Activated CD4-positive, alpha-beta T cell treated with anti-CD3 and anti-CD28 coated beads, Interleukin-2, amount 50 U/mL, for 1 hour (primary cell): Measurements from ENCODE around the gene COG5.
"Not testable (repeated sequence)": the region's sequence is repeated elsewhere in the genome, so short reads cannot be mapped to it uniquely, and the experiment has no call there.

Experiments used
- DNase-seq: peaks from one replicate; pipeline ENCODE4 v3.0.0-alpha.2; 2020

Gene COG5

DNA sequence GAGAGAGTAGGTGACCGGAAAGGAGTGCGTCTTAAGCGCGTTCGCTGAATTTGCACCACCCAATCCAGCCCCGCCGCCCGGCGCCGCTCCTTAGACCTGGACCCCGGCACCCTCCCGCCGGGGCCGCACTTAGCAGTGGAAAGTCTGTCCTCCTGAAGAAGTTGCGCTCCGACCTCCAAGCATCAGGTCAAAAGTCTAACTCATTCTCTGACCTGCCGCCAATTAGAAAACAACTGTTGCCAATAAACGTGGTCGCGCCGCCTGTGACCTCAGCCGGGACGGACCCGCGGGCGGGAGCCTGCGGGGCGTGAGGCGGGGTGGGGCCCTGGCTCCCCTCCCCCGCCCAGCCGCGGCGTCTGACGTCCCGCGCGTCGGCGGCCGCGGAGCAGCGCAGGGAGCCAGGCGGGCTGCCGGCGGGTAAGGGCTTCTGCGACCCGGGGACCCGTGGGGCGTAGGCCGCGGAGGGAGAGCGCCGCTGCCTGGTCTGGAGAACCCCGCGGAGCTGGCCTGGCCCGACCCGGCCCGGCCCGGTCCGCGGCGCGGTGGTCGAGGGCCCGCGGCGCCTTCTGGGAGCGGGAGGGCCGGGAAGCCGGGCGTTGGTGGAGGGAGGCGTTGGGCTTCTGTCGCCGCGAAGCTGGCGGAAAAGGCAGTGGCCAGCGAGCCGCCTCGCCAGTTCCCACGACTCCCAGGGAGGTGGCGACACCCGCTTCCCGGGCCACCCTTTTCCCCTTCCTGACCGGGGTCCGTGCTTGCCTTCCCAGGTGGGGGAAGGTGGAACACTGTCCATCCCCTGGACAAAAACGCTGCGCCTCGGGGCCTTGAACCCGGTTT is 16.4 kb upstream of the COG5 start, which contains the start of gene BCAP29:
Gene BCAP29, plus strand, starts transcription at position 362 of the 831 bp plus-strand sequence. CDS start 527 bp downstream, outside the sequence.
- peak; percentile 58 for DNase-seq

GRCh38 chr7:107579554-107579884 is 15.8 kb upstream of the COG5 start:
- DNase-seq, result no peak

DNA sequence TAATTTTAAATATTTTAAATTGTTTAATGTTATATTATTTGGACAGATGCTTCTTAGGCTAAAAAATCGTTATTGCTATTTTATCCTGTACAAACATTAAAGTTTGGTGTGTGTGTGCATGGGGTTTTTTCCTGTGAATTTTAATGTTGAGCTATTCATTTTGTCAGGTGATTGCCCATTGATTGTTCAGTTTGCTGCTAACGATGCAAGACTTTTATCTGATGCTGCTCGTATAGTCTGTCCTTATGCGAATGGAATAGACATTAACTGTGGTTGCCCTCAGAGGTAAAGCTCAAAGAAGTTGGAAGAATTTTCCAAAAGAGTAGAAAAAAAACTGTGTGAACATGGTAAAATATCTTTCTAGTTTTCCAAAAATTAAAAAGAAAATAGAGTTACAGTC is 9.8 kb upstream of the COG5 start:
- no peak for DNase-seq

- no peak for DNase-seq
Measured at GRCh38 chr7:107570298-107570697, 6.6 kb upstream of the COG5 start.

DNA sequence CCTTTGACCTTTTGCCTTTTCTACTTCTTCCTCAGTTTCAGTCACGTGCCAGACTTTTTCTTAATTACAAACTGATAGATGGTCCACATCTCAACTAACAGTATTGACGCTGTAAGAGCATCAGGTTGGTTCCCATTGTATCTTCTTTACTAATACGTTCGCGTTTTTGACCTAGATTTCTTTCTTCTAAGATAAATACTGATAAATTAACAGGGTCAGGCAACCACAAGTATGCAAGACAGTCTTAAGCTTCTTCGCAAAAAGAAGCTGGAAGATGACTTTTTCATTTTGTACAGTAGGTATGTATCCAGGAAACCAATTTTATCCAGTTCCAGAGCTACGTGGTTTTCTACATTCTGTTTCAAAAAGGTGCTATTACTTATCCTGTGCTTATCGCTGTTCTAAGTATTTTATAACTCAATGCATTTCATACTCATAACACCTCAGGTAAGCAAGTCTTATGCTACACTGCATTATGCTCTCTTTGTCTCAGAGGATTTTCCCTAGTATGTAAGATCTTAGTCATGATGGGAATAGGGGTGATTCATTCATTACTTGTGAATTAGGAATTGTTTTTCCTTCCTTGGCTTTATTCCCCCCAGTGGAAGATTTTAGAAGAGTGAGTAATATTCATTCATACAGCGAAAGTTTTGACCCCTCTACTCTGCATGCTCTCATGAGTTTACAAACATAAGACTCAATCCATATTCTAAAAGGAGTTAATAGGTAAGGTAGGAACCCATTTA is 1.0 kb upstream of the COG5 start:
- DNase-seq, result no peak

GRCh38 chr7:107563081-107563774 is 492 bp downstream of the COG5 start:
- DNase-seq, result no peak

- no peak for DNase-seq
Measured at GRCh38 chr7:107560898-107561516, 2.7 kb downstream of the COG5 start.

GRCh38 chr7:107559864-107560263 is 3.9 kb downstream of the COG5 start:
- DNase-seq, result no peak

- no peak for DNase-seq
Measured at GRCh38 chr7:107555893-107556292, 7.8 kb downstream of the COG5 start.

DNA sequence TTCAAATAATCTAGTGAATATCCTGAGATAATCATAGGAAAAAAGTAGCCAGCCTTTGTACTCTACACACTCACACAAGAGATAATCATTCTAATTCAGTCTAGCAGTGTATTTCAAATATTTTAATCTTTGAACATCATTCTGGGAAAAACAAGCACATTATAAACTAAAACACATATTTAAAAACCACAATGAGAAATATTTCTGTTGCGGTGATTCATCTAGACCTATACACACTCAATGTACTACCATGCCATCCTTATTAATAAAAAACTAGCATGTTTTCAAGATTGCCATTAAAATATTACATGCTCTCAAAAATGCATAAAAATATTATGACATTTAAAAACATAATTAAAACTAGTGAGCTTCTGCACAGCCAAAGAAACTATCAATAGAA is 11.8 kb downstream of the COG5 start:
- DNase-seq, result no peak

- DNase-seq, result no peak
Measured at GRCh38 chr7:107544848-107545591, 18.7 kb downstream of the COG5 start.

- no peak for DNase-seq
Measured at GRCh38 chr7:107543338-107543993, 20.3 kb downstream of the COG5 start.

DNA sequence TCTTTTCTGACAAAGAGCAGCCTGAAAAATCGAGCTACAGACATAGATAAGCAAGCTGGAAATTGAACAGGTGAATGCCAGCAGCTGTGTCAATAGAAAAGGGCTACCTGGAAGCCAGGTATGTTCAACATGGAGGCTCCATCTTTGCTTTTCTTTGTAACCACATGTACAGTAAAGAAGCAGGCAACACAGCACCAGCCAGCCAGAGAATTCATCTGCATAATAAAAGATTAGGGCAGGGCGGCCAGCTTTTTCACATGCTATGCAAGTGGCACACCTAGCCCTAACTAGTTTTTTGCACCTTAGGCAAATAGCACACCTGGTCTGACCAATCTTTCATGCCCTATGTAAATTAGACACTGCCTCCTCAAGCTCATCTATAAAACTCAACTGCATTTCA is 25.7 kb downstream of the COG5 start:
- no peak for DNase-seq

- not testable (repeated sequence) for DNase-seq
Measured at GRCh38 chr7:107537228-107537627, 26.5 kb downstream of the COG5 start.

DNA sequence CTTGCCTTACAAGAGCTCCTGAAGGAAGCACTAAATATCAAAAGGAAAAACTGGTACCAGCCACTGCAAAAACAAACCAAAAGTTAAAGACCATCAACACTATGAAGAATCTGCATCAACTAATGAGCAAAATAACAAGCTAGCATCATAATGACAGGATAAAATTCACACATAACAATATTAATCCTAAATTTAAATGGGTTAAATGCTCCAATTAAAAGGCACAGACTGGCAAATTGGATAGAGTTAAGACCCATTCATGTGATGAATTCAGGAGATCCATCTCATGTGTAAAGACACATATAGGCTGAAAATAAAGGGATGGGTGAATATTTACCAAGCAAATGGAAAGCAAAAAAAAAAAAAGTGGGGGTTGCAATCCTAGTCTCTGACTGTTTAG is 29.6 kb downstream of the COG5 start:
- no peak for DNase-seq

GRCh38 chr7:107530751-107531150 is 33.0 kb downstream of the COG5 start:
- no peak for DNase-seq

DNA sequence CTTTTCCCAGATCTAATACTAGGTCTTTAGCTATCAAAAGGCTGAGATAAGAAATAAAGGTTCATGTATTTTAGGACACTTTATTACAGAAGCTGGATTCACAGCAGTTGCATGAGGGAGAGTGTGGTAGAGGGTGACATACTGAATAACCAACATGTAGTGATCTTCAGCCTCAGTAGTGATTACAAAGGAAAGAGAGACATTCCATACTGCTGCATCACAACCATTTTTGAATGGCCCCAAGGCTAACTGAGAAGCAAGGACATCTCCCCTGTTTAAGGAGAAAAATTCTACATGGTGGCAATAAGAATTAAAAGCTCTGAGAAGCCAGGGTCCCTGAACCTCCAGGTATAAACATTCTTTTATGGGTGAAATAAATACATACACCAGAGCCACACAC is 35.3 kb downstream of the COG5 start:
- no peak for DNase-seq

DNA sequence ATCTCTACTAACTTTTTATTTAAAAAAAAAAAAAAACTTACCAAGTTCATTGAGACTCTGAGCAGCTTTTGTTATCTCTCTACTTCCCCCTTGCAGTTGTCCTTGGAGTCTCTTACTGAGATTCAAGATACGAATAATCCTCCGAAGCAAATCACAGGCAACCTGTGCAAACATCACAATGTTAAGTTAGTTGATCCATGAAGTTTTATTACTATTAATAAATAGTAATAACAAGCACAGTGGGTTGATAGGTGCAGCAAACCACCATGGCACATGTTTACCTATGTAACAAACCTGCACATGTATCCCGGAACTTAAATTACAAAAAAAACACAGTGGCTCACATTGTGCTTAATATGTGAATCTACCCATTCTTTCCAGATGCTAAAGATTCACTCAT is 36.5 kb downstream of the COG5 start:
- no peak for DNase-seq

DNA sequence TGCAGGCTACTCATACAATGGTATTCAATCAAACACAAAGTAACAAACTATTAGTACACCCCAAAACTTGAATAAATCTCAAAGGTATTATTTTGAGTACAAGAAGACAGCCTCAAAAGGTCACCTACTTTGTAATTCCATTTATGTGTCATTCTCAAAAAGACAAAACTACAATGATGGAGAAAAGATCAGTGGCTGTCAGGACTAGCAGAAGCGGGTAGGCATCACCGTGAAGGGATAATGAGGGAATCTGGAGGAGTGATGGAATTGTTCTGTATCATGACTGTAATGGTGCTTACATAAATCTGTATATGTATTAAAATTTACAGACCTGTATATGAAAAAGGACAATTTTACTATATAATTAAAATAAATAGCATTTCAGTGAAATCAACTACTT is 37.0 kb downstream of the COG5 start:
- no peak for DNase-seq

- DNase-seq, result no peak
Measured at GRCh38 chr7:107506674-107507339, 56.9 kb downstream of the COG5 start.

DNA sequence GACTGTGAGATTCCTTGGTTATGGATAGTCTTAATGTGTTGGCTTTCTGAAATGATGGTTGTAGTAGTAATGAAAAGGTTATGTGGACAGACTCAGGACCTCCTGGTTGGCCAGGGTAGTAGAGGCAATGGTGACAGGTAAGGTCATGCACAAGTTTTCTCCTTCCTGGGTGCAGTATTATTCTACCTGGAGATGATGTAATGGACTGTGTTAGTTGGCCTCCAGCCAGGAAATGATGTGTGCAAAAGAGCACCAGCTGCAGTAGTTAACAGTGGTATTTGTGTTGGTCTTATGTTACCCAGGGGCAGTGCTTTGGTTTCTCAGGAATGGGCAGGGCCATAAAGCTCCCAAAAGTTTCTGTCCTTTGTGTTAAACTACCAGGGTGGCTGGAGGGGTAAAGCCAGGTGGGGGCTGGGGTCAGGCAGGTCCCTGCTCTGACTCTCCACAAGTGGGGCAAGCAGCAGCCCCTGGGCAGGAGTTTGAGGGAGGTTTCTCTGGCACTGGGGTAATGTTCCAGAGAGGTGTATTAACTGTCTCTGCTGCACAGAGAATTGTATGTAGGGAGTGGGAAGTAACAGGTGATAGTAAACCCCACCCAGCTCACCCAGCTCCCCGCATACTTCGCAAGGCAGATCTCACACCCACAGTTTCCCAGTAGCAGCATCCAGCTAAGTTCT is 57.6 kb downstream of the COG5 start:
- DNase-seq, result no peak
